GM12878 (cell line): ENCODE measurements around the gene TFRC. TPM values are rescaled to one million over a fixed set of nuclear protein-coding genes. Genes with fewer than 3 reads are reported as not detected.

ENCODE experiments used
- PKNOX1 ChIP-seq: fragments of 450-650 bp; IDR thresholded peaks from 2 replicates; pipeline ENCODE4 v1.6.1; 2016; ENCODE audit warnings: mild to moderate bottlenecking
- SKIL ChIP-seq: fragments of 450-650 bp; IDR thresholded peaks from 2 replicates; pipeline ENCODE4 v1.6.1; 2017; ENCODE audit warnings: mild to moderate bottlenecking, low read depth, inconsistent platforms; ENCODE audit not compliant: poor library complexity, severe bottlenecking
- WRNIP1 ChIP-seq: IDR thresholded peaks from 2 replicates; pipeline ENCODE4 v1.6.1; 2011; ENCODE audit warnings: low read depth, low read length, improper control_type of control experiment, borderline replicate concordance
- ZBTB40 ChIP-seq: fragments of 450-650 bp; IDR thresholded peaks from 2 replicates; pipeline ENCODE4 v1.6.1; 2016; ENCODE audit warnings: mild to moderate bottlenecking, moderate library complexity, borderline replicate concordance
- polyA plus RNA-seq, 11 experiments: library from polyadenylated mRNA; depleted of rRNA in 4 of 11; unstranded in 6 of 11; stranded (reverse) in 5 of 11; fragments of >200 nt; fragmentation: Nextera tagmentation in 4 of 11; fragmentation: Illumina TruSeq in 1 of 11; extraction: Ambion mirVana in 4 of 11; extraction: Trizol in 1 of 11; gene quantifications; 1 replicate in 1 of 11; 2 replicates in 10 of 11; pipeline versions ENCODE4 v1.2.1 to v1.2.3, GENCODE V29; 2011 to 2016; ENCODE audit warnings: inconsistent platforms in 2 of 11, missing spikeins in 2 of 11, low read depth in 1 of 11
- total RNA-seq, 4 experiments: library from RNA; depleted of rRNA in 3 of 4; stranded (reverse); fragments of >200 nt in 3 of 4; fragmentation: Illumina TruSeq in 1 of 4; extraction: Trizol in 1 of 4; gene quantifications; 2 replicates each; pipeline versions ENCODE4 v1.2.1 to v1.2.3, GENCODE V29; 2013 to 2021

Gene TFRC
- total and polyA plus RNA-seq, 10 of the 15 experiments (the other 5 are each of a cell fraction or from before 2014, with no cell fraction given) = 123 to 526 (median 316) TPM

GRCh38 chr3:196128172-196128843, 46.4 kb upstream of the TFRC start (continued):
- no peak for TF ChIP-seq ZBTB40
- no peak for TF ChIP-seq WRNIP1
- no peak for TF ChIP-seq SKIL
- no peak for TF ChIP-seq PKNOX1
- TF ChIP-seq, all 136 proteins: peak for 0
